Measurements from ENCODE around the gene NCS1. TPM values are rescaled to one million over a fixed set of nuclear protein-coding genes. Genes with fewer than 3 reads are reported as not detected.

The NCS1 gene
- total RNA-seq, 1 donor from 2014 or later, result 32.8 TPM

- Mint-ChIP-seq H3K27ac (no peak overlapping the region), H3K36me3 (no peaks in the 10 kb centered on the region), H3K4me3 (no peak overlapping the region), H3K27me3 (no peaks in the 10 kb centered on the region), H3K4me1 (ENCODE audit: unreplicated experiment) (peaks cover 8% of the 10 kb centered on the region), H3K9me3 (no peaks in the 10 kb centered on the region)
- no peak for DNase-seq (ENCODE audit: extremely low spot score, unreplicated experiment)
- TF ChIP-seq CTCF (conservative IDR thresholded peaks at IDR 0.05), result no peak
Measured at GRCh38 chr9:130176760-130177159, 4.6 kb downstream of the NCS1 start.

GRCh38 chr9:130177898-130178805, 5.9 kb downstream of the NCS1 start:
- no peaks in the 10 kb centered on the region for H3K9me3 Mint-ChIP-seq
- DNase-seq (ENCODE audit: extremely low spot score, unreplicated experiment), result no peak
- H3K27me3 Mint-ChIP-seq, result no peaks in the 10 kb centered on the region
- H3K4me3 Mint-ChIP-seq, result no peak overlapping the region
- peaks cover 12% of the 10 kb centered on the region for H3K4me1 Mint-ChIP-seq (ENCODE audit: unreplicated experiment)
- no peaks in the 10 kb centered on the region for H3K36me3 Mint-ChIP-seq
- no peak for TF ChIP-seq CTCF (conservative IDR thresholded peaks at IDR 0.05)
- H3K27ac Mint-ChIP-seq, result no peak overlapping the region

- H3K27ac Mint-ChIP-seq, result no peak overlapping the region
- H3K36me3 Mint-ChIP-seq, result no peaks in the 10 kb centered on the region
- no peak overlapping the region for H3K4me3 Mint-ChIP-seq
- TF ChIP-seq CTCF (conservative IDR thresholded peaks at IDR 0.05), result no peak
- no peaks in the 10 kb centered on the region for H3K27me3 Mint-ChIP-seq
- peaks cover 11% of the 10 kb centered on the region for H3K4me1 Mint-ChIP-seq (ENCODE audit: unreplicated experiment)
- no peaks in the 10 kb centered on the region for H3K9me3 Mint-ChIP-seq
- DNase-seq (ENCODE audit: extremely low spot score, unreplicated experiment), result no peak
Measured at GRCh38 chr9:130179331-130179907, 7.2 kb downstream of the NCS1 start.

GRCh38 chr9:130180516-130180915, 8.3 kb downstream of the NCS1 start:
- Mint-ChIP-seq H3K27me3 (no peaks in the 10 kb centered on the region), H3K27ac (no peak overlapping the region), H3K4me3 (no peak overlapping the region), H3K36me3 (no peaks in the 10 kb centered on the region), H3K4me1 (ENCODE audit: unreplicated experiment) (peaks cover 11% of the 10 kb centered on the region), H3K9me3 (no peaks in the 10 kb centered on the region)
- TF ChIP-seq CTCF (conservative IDR thresholded peaks at IDR 0.05), result no peak
- DNase-seq (ENCODE audit: extremely low spot score, unreplicated experiment), result no peak

GRCh38 chr9:130181678-130182380, 9.6 kb downstream of the NCS1 start:
- H3K4me3 Mint-ChIP-seq, result no peak overlapping the region
- H3K4me1 Mint-ChIP-seq (ENCODE audit: unreplicated experiment), result peaks cover 24% of the 10 kb centered on the region
- no peak for DNase-seq (ENCODE audit: extremely low spot score, unreplicated experiment)
- H3K27me3 Mint-ChIP-seq, result no peaks in the 10 kb centered on the region
- H3K36me3 Mint-ChIP-seq, result no peaks in the 10 kb centered on the region
- no peak for TF ChIP-seq CTCF (conservative IDR thresholded peaks at IDR 0.05)
- H3K9me3 Mint-ChIP-seq, result no peaks in the 10 kb centered on the region
- H3K27ac Mint-ChIP-seq, result no peak overlapping the region
